ENCODE results near the gene TTC34. TPM values are rescaled to one million over a fixed set of nuclear protein-coding genes. Genes with fewer than 3 reads are reported as not detected.

TTC34 gene
- total RNA-seq, 4 donors from 2014 or later, result 0.14 to 6.0 (median 0.75) TPM

- H3K27ac ChIP-seq, result peak overlapping the region in 2 of 4 donors; percentile 37 to 43
- in situ Hi-C loops (cut with MboI; ENCODE audit: low pct_ligation_motif_present in 1 of 4, low pct_unique_long_range_greater_than_20kb in 1 of 4, low sequenced_read_pairs in 3 of 4) (loop anchor here in 1 of 4 donors (25.0 kb wide), 1 partner anchor 590 kb away; no protein-coding TSS in a partner anchor), intact Hi-C loops (cut with DNase I; ENCODE audit: low total_unique reads) (no loop called here)
- no peak for TF ChIP-seq POLR2A (IDR thresholded peaks at IDR 0.05)
- TF ChIP-seq, protein P1, sequence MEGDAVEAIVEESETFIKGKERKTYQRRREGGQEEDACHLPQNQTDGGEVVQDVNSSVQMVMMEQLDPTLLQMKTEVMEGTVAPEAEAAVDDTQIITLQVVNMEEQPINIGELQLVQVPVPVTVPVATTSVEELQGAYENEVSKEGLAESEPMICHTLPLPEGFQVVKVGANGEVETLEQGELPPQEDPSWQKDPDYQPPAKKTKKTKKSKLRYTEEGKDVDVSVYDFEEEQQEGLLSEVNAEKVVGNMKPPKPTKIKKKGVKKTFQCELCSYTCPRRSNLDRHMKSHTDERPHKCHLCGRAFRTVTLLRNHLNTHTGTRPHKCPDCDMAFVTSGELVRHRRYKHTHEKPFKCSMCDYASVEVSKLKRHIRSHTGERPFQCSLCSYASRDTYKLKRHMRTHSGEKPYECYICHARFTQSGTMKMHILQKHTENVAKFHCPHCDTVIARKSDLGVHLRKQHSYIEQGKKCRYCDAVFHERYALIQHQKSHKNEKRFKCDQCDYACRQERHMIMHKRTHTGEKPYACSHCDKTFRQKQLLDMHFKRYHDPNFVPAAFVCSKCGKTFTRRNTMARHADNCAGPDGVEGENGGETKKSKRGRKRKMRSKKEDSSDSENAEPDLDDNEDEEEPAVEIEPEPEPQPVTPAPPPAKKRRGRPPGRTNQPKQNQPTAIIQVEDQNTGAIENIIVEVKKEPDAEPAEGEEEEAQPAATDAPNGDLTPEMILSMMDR (IDR thresholded peaks at IDR 0.05), result no peak
- no peak for TF ChIP-seq POLR2AphosphoS5 (IDR thresholded peaks at IDR 0.05)
- TF ChIP-seq EP300 (IDR thresholded peaks at IDR 0.05; ENCODE audit: low read depth), result no peak
- DNase-seq, result peak; percentile 27
- WGBS, 2 donors (ENCODE audit: low coverage in 1 of 2), result 39% methylated on average over 21 of the region's 23 CpGs; no CpG with 5 or more reads in 1 of the 2 donors
- peaks cover 15% of the 10 kb centered on the region for H3K27me3 ChIP-seq
- H3K4me1 ChIP-seq, result peaks cover 0 to 7% (median 0%) of the 10 kb centered on the region in 4 donors
- no peaks in the 10 kb centered on the region for H3K36me3 ChIP-seq
- H3K4me3 ChIP-seq, result no peak overlapping the region
- peaks cover 0 to 2% of the 10 kb centered on the region in 2 donors for H3K9me3 ChIP-seq
These were observed 45.8 kb upstream of the TTC34 start for GRCh38 chr1:2847086-2847985.

DNA sequence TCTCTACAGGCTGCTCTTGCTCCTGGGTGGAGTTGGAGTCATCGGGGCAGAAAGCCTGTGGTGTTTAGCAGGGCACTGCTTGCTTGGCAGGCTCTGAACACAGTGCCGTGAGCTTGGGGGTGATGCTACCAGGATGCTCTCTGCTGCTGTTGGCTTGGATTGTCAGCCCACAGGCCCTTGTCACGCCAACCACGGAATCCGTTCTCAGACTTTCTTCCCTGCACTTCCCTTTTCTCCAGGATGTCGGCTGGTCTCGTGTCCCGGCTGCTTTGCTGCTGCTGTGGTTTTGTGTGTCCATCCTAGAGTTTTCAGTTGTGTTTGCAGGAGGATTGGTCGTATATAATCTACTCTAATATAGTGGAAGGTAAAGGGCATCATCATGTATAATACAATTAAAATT, 44.4 kb upstream of the TTC34 start:
- Histone ChIP-seq H3K27ac (no peak overlapping the region), H3K36me3 (no peaks in the 10 kb centered on the region), H3K4me1 (peaks cover 0 to 7% (median 0%) of the 10 kb centered on the region in 4 donors), H3K4me3 (no peak overlapping the region), H3K27me3 (peaks cover 15% of the 10 kb centered on the region), H3K9me3 (peaks cover 0 to 2% of the 10 kb centered on the region in 2 donors)
- intact Hi-C loops (cut with DNase I; ENCODE audit: low total_unique reads) (no loop called here), in situ Hi-C loops (cut with MboI; ENCODE audit: low pct_ligation_motif_present in 1 of 4, low pct_unique_long_range_greater_than_20kb in 1 of 4, low sequenced_read_pairs in 3 of 4) (loop anchor here in 1 of 4 donors (25.0 kb wide), 1 partner anchor 591 kb away; no protein-coding TSS in a partner anchor)
- 56 to 72% methylated on average over 3 to 9 of the region's 9 CpGs for WGBS, 2 donors (ENCODE audit: low coverage in 1 of 2)
- peak; percentile 15 for DNase-seq
- TF ChIP-seq, protein P1 (IDR thresholded peaks at IDR 0.05), result no peak
- TF ChIP-seq POLR2A (IDR thresholded peaks at IDR 0.05), result no peak
- TF ChIP-seq EP300 (IDR thresholded peaks at IDR 0.05; ENCODE audit: low read depth), result no peak
- no peak for TF ChIP-seq POLR2AphosphoS5 (IDR thresholded peaks at IDR 0.05)

DNA sequence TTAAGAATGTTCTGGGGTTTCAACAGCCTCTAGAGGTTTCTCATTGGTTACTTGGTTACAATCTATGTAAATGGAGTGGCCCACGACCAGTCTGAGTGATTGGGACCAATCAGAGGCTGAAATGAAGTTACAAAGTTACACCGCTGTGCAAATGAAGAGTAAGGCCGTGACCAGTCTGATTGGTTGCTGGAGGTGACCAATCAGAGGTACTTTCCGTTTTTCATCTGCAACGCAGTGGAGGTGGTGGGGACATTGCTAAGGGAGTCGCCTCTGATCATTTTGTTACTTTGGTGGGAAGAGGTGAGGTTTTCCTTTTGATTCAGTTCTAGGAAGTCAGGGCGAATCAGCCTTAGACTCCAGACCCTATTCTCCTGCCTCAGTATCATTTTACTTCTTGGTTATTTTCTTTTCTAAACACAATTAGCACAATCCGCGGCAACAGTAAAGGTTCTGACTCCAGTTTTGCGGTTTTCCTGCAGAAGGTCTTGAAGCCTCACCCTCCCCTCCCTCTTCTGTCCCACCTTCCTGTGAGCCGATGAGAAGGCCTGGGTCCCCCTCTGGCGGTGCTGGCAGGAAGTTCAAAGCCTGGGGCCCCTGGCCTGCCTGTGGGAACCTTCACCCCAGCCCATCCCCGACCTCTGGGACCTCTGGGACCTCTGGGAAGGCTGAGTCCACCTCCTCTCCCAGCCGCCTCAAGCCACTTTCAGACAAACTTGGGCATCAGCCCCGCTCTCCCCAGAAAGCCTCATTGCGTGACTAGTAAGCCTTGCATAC, 38.7 kb upstream of the TTC34 start:
- in situ Hi-C loops (cut with MboI; ENCODE audit: low pct_ligation_motif_present in 1 of 4, low pct_unique_long_range_greater_than_20kb in 1 of 4, low sequenced_read_pairs in 3 of 4), result loop anchor here in 1 of 4 donors (25.0 kb wide), 1 partner anchor 597 kb away; no protein-coding TSS in a partner anchor
- Histone ChIP-seq H3K36me3 (no peaks in the 10 kb centered on the region), H3K9me3 (peaks cover 0 to 2% of the 10 kb centered on the region in 2 donors), H3K27me3 (no peaks in the 10 kb centered on the region), H3K4me1 (peaks cover 0 to 7% (median 0%) of the 10 kb centered on the region in 4 donors), H3K4me3 (no peak overlapping the region), H3K27ac (no peak overlapping the region)
- no peak for DNase-seq
- TF ChIP-seq, protein P1 (IDR thresholded peaks at IDR 0.05), result no peak
- no peak for TF ChIP-seq POLR2AphosphoS5 (IDR thresholded peaks at IDR 0.05)
- intact Hi-C loops (cut with DNase I; ENCODE audit: low total_unique reads), result no loop called here
- WGBS, 2 donors (ENCODE audit: low coverage in 1 of 2), result 54 to 70% methylated on average over 4 to 16 of the region's 16 CpGs

- in situ Hi-C loops (cut with MboI; ENCODE audit: low pct_ligation_motif_present in 1 of 4, low pct_unique_long_range_greater_than_20kb in 1 of 4, low sequenced_read_pairs in 3 of 4) (loop anchor here in 1 of 4 donors (25.0 kb wide), 1 partner anchor 599 kb away; no protein-coding TSS in a partner anchor), intact Hi-C loops (cut with DNase I; ENCODE audit: low total_unique reads) (no loop called here)
- Histone ChIP-seq H3K27me3 (peaks cover 3% of the 10 kb centered on the region), H3K4me1 (no peaks in the 10 kb centered on the region), H3K36me3 (no peaks in the 10 kb centered on the region), H3K27ac (no peak overlapping the region), H3K9me3 (no peaks in the 10 kb centered on the region), H3K4me3 (no peak overlapping the region)
- TF ChIP-seq EP300 (IDR thresholded peaks at IDR 0.05; ENCODE audit: low read depth) (no peak), POLR2A (IDR thresholded peaks at IDR 0.05) (no peak), POLR2AphosphoS5 (IDR thresholded peaks at IDR 0.05) (no peak)
- TF ChIP-seq, protein P1 (IDR thresholded peaks at IDR 0.05), result no peak
- WGBS, 2 donors (ENCODE audit: low coverage in 1 of 2), result 82 to 83% methylated on average over 4 to 12 of the region's 12 CpGs
- DNase-seq, result no peak
These were observed 36.3 kb upstream of the TTC34 start for GRCh38 chr1:2837823-2838222.
